Measurements from ENCODE around the gene NRL. TPM values are rescaled to one million over a fixed set of nuclear protein-coding genes. Genes with fewer than 3 reads are reported as not detected.

The NRL gene
- total RNA-seq, 1 donor = 5.7 TPM

Small RNA genes within 50 kb of the gene (small RNA-seq; reads per million reads assigned to genes)
- not detected for gene RNA5SP383

Other genes starting within 250 kb of the NRL start
- gene DHRS4, start 161.2 kb downstream of the NRL start, total RNA-seq = 44.4 TPM
- 26.9 TPM for gene DHRS4L2, start 126.0 kb downstream of the NRL start, total RNA-seq
- gene CARMIL3, start 62.9 kb downstream of the NRL start, total RNA-seq = 1.3 TPM
- gene CPNE6, start 43.4 kb downstream of the NRL start, total RNA-seq = not detected
- 24.8 TPM for gene PCK2, start 20.6 kb downstream of the NRL start, total RNA-seq
- 138 TPM for gene DCAF11, start 172 bp downstream of the NRL start, total RNA-seq
- 2.7 TPM for gene FITM1, start 15.7 kb upstream of the NRL start, total RNA-seq
- gene PSME1, start 21.2 kb upstream of the NRL start, total RNA-seq = 153 TPM
- gene EMC9, start 26.6 kb upstream of the NRL start, total RNA-seq = 14.3 TPM
- gene PSME2, start 31.7 kb upstream of the NRL start, total RNA-seq = 38.0 TPM
- gene RNF31, start 32.5 kb upstream of the NRL start, total RNA-seq = 103 TPM
- gene IRF9, start 46.3 kb upstream of the NRL start, total RNA-seq = 112 TPM
- 47.1 TPM for gene REC8, start 57.1 kb upstream of the NRL start, total RNA-seq
- 59.8 TPM for gene IPO4, start 73.9 kb upstream of the NRL start, total RNA-seq
- 64.9 TPM for gene TM9SF1, start 80.5 kb upstream of the NRL start, total RNA-seq
- under 0.01 TPM for gene TSSK4, start 90.7 kb upstream of the NRL start, total RNA-seq
- gene CHMP4A, start 98.5 kb upstream of the NRL start, total RNA-seq = 13.7 TPM
- 21.5 TPM for gene MDP1, start 101.1 kb upstream of the NRL start, total RNA-seq
- 55.2 TPM for gene NEDD8, start 117.4 kb upstream of the NRL start, total RNA-seq
- 78.9 TPM for gene GMPR2, start 118.0 kb upstream of the NRL start, total RNA-seq
- gene TINF2, start 127.7 kb upstream of the NRL start, total RNA-seq = 65.4 TPM
- 1.1 TPM for gene TGM1, start 148.2 kb upstream of the NRL start, total RNA-seq
- 36.9 TPM for gene RABGGTA, start 156.6 kb upstream of the NRL start, total RNA-seq
- 31.0 TPM for gene DHRS1, start 184.8 kb upstream of the NRL start, total RNA-seq
- 28.8 TPM for gene NOP9, start 184.9 kb upstream of the NRL start, total RNA-seq
- 20.2 TPM for gene CIDEB, start 193.0 kb upstream of the NRL start, total RNA-seq
- gene LTB4R2, start 195.2 kb upstream of the NRL start, total RNA-seq = 15.1 TPM
- gene LTB4R, start 196.6 kb upstream of the NRL start, total RNA-seq = 13.5 TPM
- 3.8 TPM for gene ADCY4, start 220.1 kb upstream of the NRL start, total RNA-seq
- 20.2 TPM for gene RIPK3, start 225.0 kb upstream of the NRL start, total RNA-seq